Activated CD4-positive, alpha-beta T cell treated with anti-CD3 and anti-CD28 coated beads, Interleukin-2, amount 50 U/mL, for 48 hours (primary cell): Measurements from ENCODE around the gene INHBC.
A peak's percentile ranks its signal among the peaks of the same experiment; 100 is the strongest.
"Not testable (repeated sequence)": the region's sequence is repeated elsewhere in the genome, so short reads cannot be mapped to it uniquely, and the experiment has no call there.

Experiments
- DNase-seq, 2 experiments: peaks; one replicate each; pipeline ENCODE4 v3.0.0-alpha.2; 2020

Gene INHBC

GRCh38 chr12:57434517-57435223, at the start of gene INHBC:
TSS of gene INHBC (plus strand) at chr12:57434784. CDS start at chr12:57434887, 103 bp downstream.
- DNase-seq: no peak

- no peak for DNase-seq
Observed at GRCh38 chr12:57385586-57385985, 49.0 kb upstream of the INHBC start.

GRCh38 chr12:57386187-57386720, 48.3 kb upstream of the INHBC start:
- DNase-seq: no peak

GRCh38 chr12:57388425-57388824, 46.2 kb upstream of the INHBC start:
- DNase-seq: no peak

GRCh38 chr12:57389033-57389432, 45.6 kb upstream of the INHBC start:
- DNase-seq: no peak

- DNase-seq: no peak
Observed at GRCh38 chr12:57390174-57390573, 44.4 kb upstream of the INHBC start.

GRCh38 chr12:57395121-57395520, 39.5 kb upstream of the INHBC start:
- no peak for DNase-seq

GRCh38 chr12:57397441-57397840, 37.1 kb upstream of the INHBC start:
- no peak for DNase-seq

GRCh38 chr12:57399718-57400463, 34.7 kb upstream of the INHBC start:
- DNase-seq: not testable (repeated sequence)

GRCh38 chr12:57401165-57401564, 33.4 kb upstream of the INHBC start:
- DNase-seq: no peak

- not testable (repeated sequence) for DNase-seq
Observed at GRCh38 chr12:57402156-57402555, 32.4 kb upstream of the INHBC start.

GRCh38 chr12:57404966-57405640, 29.5 kb upstream of the INHBC start:
- DNase-seq: peak; percentile 40 to 42

- DNase-seq: no peak
Observed at GRCh38 chr12:57410534-57410933, 24.1 kb upstream of the INHBC start.

GRCh38 chr12:57414160-57414559, 20.4 kb upstream of the INHBC start:
- DNase-seq: not testable (repeated sequence)

- no peak for DNase-seq
Observed at GRCh38 chr12:57415088-57415487, 19.5 kb upstream of the INHBC start.

- no peak for DNase-seq
Observed at GRCh38 chr12:57416039-57416996, 18.3 kb upstream of the INHBC start.

GRCh38 chr12:57418255-57418654, 16.3 kb upstream of the INHBC start:
- no peak for DNase-seq

GRCh38 chr12:57419495-57419894, 15.1 kb upstream of the INHBC start:
- no peak for DNase-seq

GRCh38 chr12:57420482-57420881, 14.1 kb upstream of the INHBC start:
- DNase-seq: no peak

GRCh38 chr12:57426948-57427347, 7.6 kb upstream of the INHBC start:
- DNase-seq: not testable (repeated sequence)

GRCh38 chr12:57428965-57429364, 5.6 kb upstream of the INHBC start:
- DNase-seq: no peak

GRCh38 chr12:57429473-57430111, 5.0 kb upstream of the INHBC start:
- DNase-seq: peak in 1 of 2 experiments; percentile 14
